ENCODE results near the gene PILRB. TPM values are rescaled to one million over a fixed set of nuclear protein-coding genes. Genes with fewer than 3 reads are reported as not detected.

Gene PILRB
- total RNA-seq, 1 experiment from 2014 or later: 50.1 TPM

DNA sequence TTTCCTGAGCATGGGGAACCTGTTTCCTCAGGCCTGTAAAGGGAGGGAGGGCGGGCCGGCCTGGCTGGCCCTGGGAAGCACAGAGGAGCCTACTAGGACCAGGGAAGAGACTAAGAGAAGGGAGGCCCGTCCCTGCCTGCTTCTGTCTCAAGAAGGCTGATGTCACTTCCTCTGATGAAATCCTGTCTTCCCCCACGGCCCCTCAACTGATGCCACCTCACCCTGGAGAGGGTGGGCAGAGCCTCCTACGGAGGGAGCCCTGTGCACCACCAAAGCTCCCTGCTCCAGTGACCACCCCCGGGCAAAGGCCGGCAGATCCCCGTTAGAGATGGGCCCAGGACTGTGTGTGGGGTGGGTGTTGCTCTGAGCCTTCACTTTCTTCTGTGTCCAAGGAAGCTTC, 14.3 kb downstream of the PILRB start:
- H4K91ac ChIP-seq (ENCODE audit: insufficient read length, low read depth, low read length): no peak overlapping the region
- no peak overlapping the region for H2BK20ac ChIP-seq (ENCODE audit: low read depth, low read length, poor library complexity, severe bottlenecking)
- H2AK5ac ChIP-seq (ENCODE audit: insufficient read length, low read length): no peak overlapping the region
- H3K23ac ChIP-seq (ENCODE audit: insufficient read length, low read depth, low read length): no peak overlapping the region
- Mint-ChIP-seq H3K36me3 (ENCODE audit: insufficient read depth in 1 of 3, low read depth in 3 of 3) (peaks cover 7 to 12% (median 7%) of the 10 kb centered on the region in 3 experiments; a peak in 6 of 7 replicates), H3K27ac (peak overlapping the region in 2 of 3 experiments; percentile 53 to 55; a peak in 3 of 7 replicates), H3K27me3 (ENCODE audit: low read depth) (no peaks in the 10 kb centered on the region; the same call in 1 of the 2 replicates), H3K4me1 (peaks cover 39 to 59% of the 10 kb centered on the region in 2 experiments), H3K9me3 (no peaks in the 10 kb centered on the region), H3K4me3 (no peak overlapping the region)
- no peak overlapping the region for H3K14ac ChIP-seq (ENCODE audit: insufficient read depth, low read length)
- no peaks in the 10 kb centered on the region for H3K27me3 ChIP-seq (ENCODE audit: insufficient read depth, low read length)
- H2BK120ac ChIP-seq (ENCODE audit: low read depth, low read length, poor library complexity, severe bottlenecking): no peak overlapping the region
- H3K4me1 ChIP-seq (ENCODE audit: insufficient read depth, low read length): no peaks in the 10 kb centered on the region; the same call in 1 of the 2 replicates
- no peaks in the 10 kb centered on the region for H3K23me2 ChIP-seq (ENCODE audit: insufficient read length, low read depth, low read length, poor library complexity, severe bottlenecking)
- H3K79me1 ChIP-seq (ENCODE audit: insufficient read depth, low read depth, low read length, poor library complexity, severe bottlenecking): no peaks in the 10 kb centered on the region
- no peaks in the 10 kb centered on the region for H3K79me2 ChIP-seq (ENCODE audit: insufficient read depth, low read length)
- H3K4ac ChIP-seq (ENCODE audit: low read depth, low read length): no peak overlapping the region
- TF ChIP-seq, protein P1, sequence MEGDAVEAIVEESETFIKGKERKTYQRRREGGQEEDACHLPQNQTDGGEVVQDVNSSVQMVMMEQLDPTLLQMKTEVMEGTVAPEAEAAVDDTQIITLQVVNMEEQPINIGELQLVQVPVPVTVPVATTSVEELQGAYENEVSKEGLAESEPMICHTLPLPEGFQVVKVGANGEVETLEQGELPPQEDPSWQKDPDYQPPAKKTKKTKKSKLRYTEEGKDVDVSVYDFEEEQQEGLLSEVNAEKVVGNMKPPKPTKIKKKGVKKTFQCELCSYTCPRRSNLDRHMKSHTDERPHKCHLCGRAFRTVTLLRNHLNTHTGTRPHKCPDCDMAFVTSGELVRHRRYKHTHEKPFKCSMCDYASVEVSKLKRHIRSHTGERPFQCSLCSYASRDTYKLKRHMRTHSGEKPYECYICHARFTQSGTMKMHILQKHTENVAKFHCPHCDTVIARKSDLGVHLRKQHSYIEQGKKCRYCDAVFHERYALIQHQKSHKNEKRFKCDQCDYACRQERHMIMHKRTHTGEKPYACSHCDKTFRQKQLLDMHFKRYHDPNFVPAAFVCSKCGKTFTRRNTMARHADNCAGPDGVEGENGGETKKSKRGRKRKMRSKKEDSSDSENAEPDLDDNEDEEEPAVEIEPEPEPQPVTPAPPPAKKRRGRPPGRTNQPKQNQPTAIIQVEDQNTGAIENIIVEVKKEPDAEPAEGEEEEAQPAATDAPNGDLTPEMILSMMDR (conservative IDR thresholded peaks at IDR 0.05): no peak
- H3K27ac ChIP-seq (ENCODE audit: insufficient read length, low read depth, low read length): no peak overlapping the region
- no peak overlapping the region for H4K5ac ChIP-seq (ENCODE audit: insufficient read length, low read depth, low read length)
- no peak overlapping the region for H2BK15ac ChIP-seq (ENCODE audit: low read depth, low read length)
- H3K9ac ChIP-seq (ENCODE audit: extremely low read depth, insufficient read length, low read length): no peak overlapping the region
- no peak overlapping the region for H3K4me2 ChIP-seq (ENCODE audit: insufficient read depth, insufficient read length, low read length)
- no peak overlapping the region for H2AFZ ChIP-seq (ENCODE audit: low read length)
- WGBS (ENCODE audit: extremely low coverage, insufficient read length, low lambda C conversion rate): no CpG with 5 or more reads among the region's 8 CpGs
- H3K9me3 ChIP-seq (ENCODE audit: control insufficient read depth, low read depth, low read length): no peaks in the 10 kb centered on the region
- H4K20me1 ChIP-seq (ENCODE audit: control insufficient read depth, insufficient read depth, insufficient read length): no peaks in the 10 kb centered on the region
- H3T11ph ChIP-seq (ENCODE audit: low read length): no peak overlapping the region
- no peak overlapping the region for H2BK12ac ChIP-seq (ENCODE audit: insufficient read length, low read depth, low read length)
- H4K8ac ChIP-seq (replicated peaks; ENCODE audit: insufficient read length, low read depth, low read length): no peak overlapping the region
- no peak for DNase-seq
- H3K18ac ChIP-seq (ENCODE audit: insufficient read length, low read depth, low read length): no peak overlapping the region
- H2BK5ac ChIP-seq (ENCODE audit: insufficient read length, low read length): no peak overlapping the region
- H3K56ac ChIP-seq (ENCODE audit: insufficient read length, low read depth, low read length): no peak overlapping the region

Measured in H9 (cell line).